Coronary artery (tissue), 2 donors: ENCODE measurements around the gene TMEM38B.

ENCODE experiments used
- DNase-seq: peaks from one replicate; pipeline ENCODE4 v3.0.0-alpha.2; 2017; ENCODE audit warnings: low spot score
- H3K27ac ChIP-seq, 2 donors: fragments of 200-600 bp; sonication (generic); one replicate each; pipeline ENCODE4 v1.5.1; 2016 to 2019
- H3K4me3 ChIP-seq: fragments of 200-600 bp; sonication (generic); 2 replicates; pipeline ENCODE4 v1.5.1; 2016; ENCODE audit warnings: mild to moderate bottlenecking, moderate library complexity
- TF ChIP-seq, protein P1 (sequence below): fragments of 200-600 bp; sonication (generic); IDR thresholded peaks from one replicate; pipeline ENCODE4 v1.5.1; 2019; ENCODE audit warnings: antibody characterized with exemption

The TMEM38B gene

DNA sequence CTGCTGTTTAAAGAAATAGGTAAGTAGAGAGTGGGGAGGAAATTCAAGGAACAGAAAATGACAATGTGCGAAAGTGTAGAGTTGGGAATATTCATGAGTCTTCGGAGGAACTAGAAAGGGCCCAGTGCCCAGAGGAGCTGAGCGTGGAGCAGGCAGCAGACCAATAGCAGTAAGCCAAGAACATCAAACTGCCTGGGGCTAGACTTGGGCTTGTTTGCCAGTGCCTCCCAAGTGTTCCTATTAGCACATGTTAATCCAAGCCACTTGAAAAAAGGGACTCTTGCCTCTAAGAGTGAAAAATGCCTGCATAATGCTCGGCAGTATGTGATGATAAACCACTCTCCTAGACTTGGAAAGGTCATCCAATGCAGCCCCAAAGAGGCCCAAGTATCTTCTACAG lies 33.3 kb upstream of the TMEM38B start:
- TF ChIP-seq, protein P1, sequence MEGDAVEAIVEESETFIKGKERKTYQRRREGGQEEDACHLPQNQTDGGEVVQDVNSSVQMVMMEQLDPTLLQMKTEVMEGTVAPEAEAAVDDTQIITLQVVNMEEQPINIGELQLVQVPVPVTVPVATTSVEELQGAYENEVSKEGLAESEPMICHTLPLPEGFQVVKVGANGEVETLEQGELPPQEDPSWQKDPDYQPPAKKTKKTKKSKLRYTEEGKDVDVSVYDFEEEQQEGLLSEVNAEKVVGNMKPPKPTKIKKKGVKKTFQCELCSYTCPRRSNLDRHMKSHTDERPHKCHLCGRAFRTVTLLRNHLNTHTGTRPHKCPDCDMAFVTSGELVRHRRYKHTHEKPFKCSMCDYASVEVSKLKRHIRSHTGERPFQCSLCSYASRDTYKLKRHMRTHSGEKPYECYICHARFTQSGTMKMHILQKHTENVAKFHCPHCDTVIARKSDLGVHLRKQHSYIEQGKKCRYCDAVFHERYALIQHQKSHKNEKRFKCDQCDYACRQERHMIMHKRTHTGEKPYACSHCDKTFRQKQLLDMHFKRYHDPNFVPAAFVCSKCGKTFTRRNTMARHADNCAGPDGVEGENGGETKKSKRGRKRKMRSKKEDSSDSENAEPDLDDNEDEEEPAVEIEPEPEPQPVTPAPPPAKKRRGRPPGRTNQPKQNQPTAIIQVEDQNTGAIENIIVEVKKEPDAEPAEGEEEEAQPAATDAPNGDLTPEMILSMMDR: no peak
- H3K27ac ChIP-seq: no peak overlapping the region
- H3K4me3 ChIP-seq: no peak overlapping the region
- DNase-seq: no peak

DNA sequence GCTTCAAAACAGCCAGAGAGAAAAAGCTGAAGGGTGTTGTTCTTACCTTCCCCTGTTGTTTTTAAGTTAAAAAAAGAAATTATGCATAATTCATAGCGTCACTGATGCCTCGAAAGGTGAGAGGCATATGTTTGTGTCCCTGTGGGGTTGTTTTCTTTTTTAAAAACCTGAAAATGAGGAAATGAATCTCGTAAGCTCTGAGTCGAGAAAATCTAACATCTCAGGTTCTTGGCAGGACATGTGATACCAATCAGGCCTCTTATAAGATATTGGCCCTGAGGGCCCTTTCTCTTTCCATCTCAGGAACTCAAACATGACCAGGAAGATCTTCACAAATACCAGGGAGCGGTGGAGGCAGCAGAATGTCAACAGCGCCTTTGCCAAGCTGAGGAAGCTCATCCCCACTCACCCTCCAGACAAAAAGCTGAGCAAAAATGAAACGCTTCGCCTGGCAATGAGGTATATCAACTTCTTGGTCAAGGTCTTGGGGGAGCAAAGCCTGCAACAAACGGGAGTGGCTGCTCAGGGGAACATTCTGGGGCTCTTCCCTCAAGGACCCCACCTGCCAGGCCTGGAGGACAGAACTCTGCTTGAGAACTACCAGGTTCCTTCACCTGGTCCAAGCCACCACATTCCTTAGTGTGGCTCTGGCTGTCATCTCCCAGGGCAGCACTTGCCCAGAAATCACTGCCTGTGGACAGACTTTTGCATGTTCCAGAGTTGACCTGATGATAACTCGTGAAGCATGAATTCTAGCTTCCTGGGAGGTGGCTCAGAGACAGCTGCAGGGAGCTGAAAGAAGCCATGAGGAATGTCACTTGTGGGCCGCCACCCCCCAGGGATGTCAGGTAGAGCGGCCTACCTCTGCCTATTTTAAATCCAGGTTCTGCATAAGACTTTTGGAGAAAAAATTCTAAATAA lies 31.9 kb upstream of the TMEM38B start, which contains the start of gene TAL2:
Gene TAL2, plus strand, starts transcription at position 274 of the 921 bp plus-strand sequence. Its CDS starts 40 bp downstream, at position 314.
- Histone ChIP-seq H3K27ac (no peak within 1 kb of the TSS), H3K4me3 (no peak within 1 kb of the TSS)
- TF ChIP-seq, protein P1: no peak
- no peak for DNase-seq

DNA sequence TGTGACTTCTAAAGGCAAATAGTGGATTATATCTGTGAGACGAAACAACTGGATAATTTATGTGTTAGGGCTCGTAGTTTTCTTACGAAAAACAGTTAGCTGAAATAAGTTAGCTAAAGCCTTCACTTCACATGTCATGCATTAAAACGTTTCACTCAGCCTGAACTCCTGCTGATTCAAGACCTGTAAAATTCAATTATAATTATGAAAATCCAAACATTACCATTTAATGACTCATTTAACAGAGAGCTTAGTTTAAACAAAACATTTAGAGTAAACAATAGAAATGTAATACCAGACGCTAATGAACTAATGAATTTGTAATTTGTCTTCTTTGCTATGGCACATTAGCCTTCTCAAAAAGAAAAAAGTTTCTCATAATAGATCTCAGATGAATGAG lies 30.4 kb upstream of the TMEM38B start:
- TF ChIP-seq, protein P1: no peak
- no peak overlapping the region for H3K4me3 ChIP-seq
- no peak for DNase-seq
- H3K27ac ChIP-seq: no peak overlapping the region

DNA sequence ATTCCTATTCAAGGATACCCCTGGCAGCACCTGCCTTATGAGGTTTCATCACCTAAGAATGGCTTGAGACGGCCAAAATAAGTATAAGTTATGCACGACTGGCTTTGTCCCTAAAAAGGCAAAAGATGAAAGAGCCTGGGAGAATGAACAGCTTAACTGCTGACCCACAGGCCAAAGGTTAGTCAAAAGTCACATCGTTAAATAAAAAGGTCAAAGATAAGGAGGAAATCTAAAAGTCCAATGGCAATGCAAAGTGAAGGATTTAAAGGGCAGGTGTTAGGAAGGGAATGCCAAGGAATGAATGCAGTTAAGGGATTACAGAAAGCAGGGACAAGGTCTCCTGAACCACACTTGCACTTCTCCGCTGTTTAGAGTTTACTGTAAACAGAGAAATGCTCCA lies 26.5 kb upstream of the TMEM38B start:
- H3K27ac ChIP-seq: no peak overlapping the region
- H3K4me3 ChIP-seq: no peak overlapping the region
- DNase-seq: no peak
- TF ChIP-seq, protein P1: no peak

DNA sequence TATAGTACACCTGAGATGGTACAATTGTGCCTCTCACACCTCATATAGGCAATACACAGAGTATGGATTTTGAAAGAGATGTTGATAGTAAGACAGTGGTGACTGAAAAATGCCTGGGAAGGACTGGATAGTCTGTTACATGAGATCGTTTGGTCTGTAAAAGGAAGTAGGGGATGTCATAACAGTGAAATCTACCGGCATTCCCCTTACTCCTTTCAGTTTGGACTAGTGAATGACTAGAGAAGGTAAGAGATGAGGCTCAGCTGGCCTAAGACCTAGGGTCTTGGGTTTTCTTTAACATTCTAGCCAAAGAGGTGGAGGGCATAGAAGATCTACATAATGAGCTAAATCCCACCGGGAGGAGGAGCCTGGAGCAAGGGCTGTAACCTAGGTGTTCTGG lies 24.0 kb upstream of the TMEM38B start:
- no peak for DNase-seq
- TF ChIP-seq, protein P1: no peak
- H3K4me3 ChIP-seq: no peak overlapping the region
- H3K27ac ChIP-seq: no peak overlapping the region

DNA sequence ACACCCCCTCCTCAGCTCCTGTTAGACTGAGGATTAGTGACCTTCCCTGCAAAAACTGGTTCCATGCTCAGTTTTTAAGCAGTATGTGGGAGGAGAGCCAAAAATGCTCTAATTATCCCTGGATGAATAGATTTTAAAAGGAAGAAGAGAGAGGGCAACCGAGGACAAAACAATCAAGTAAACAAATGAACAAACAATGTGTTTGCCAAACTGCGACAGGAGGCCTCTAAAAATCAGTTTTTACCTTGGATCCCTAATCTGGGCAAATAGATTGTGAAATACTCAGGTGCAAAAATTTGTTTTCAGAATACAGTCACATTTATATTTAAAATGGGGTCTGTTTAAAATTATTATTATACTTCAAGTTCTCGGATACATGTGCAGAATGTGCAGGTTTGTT lies 23.6 kb upstream of the TMEM38B start:
- H3K27ac ChIP-seq: no peak overlapping the region
- no peak for DNase-seq
- TF ChIP-seq, protein P1: no peak
- no peak overlapping the region for H3K4me3 ChIP-seq

DNA sequence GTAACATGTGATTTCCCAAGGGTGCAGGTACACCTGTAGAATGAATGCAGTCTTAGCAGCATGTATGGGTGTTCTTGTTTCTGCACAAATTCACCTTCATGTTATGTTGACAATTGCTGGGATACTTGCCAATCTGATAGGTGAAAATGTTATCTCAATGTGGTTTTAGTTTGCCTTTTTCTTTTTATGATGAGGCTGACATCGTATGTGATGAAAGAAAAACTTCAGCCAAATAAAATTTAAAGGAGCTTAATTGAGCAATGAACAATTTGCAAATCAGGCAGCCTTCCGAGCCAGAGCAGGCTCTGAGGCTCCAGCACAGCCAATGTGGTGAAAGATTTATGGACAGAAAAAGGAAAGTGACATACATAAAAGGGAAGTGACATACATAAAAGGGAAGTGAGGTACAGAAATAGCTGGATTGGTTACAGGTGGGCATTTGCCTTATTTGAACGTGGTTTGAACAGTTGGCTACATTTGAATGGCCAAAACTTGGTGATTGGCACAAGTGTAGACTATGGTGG lies 21.6 kb upstream of the TMEM38B start:
- TF ChIP-seq, protein P1: no peak
- no peak for DNase-seq
- Histone ChIP-seq H3K4me3 (no peak overlapping the region), H3K27ac (no peak overlapping the region)
